ENCODE results near the gene HNRNPAB.

The HNRNPAB gene

GRCh38 chr5:178235588-178235974 is 31.2 kb downstream of the HNRNPAB start:
- Histone ChIP-seq H3K27ac (no peak overlapping the region), H3K4me3 (ENCODE audit: low read depth, low read length) (no peak overlapping the region), H3K79me2 (no peaks in the 10 kb centered on the region), H3K9ac (no peak overlapping the region), H2AFZ (no peak overlapping the region), H3K9me3 (ENCODE audit: control insufficient read depth, low read length) (no peaks in the 10 kb centered on the region), H3K4me2 (ENCODE audit: low read length) (no peak overlapping the region), H3K36me3 (ENCODE audit: control insufficient read depth, insufficient read depth, low read length) (no peaks in the 10 kb centered on the region), H3K27me3 (ENCODE audit: control insufficient read depth, insufficient read depth, low read length) (no peaks in the 10 kb centered on the region), H3K4me1 (peaks cover 7% of the 10 kb centered on the region)
- TF ChIP-seq CTCF (IDR thresholded peaks at IDR 0.05) = no peak

GRCh38 chr5:178236126-178236525 is 31.8 kb downstream of the HNRNPAB start:
- Histone ChIP-seq H3K27me3 (ENCODE audit: control insufficient read depth, insufficient read depth, low read length) (no peaks in the 10 kb centered on the region), H3K36me3 (ENCODE audit: control insufficient read depth, insufficient read depth, low read length) (no peaks in the 10 kb centered on the region), H2AFZ (no peak overlapping the region), H3K4me1 (peaks cover 7% of the 10 kb centered on the region), H3K9ac (no peak overlapping the region), H3K79me2 (no peaks in the 10 kb centered on the region), H3K27ac (no peak overlapping the region), H3K4me3 (ENCODE audit: low read depth, low read length) (no peak overlapping the region), H3K4me2 (ENCODE audit: low read length) (no peak overlapping the region), H3K9me3 (ENCODE audit: control insufficient read depth, low read length) (no peaks in the 10 kb centered on the region)
- TF ChIP-seq CTCF (IDR thresholded peaks at IDR 0.05) = no peak

- no peak overlapping the region for H3K9ac ChIP-seq
These were observed 32.3 kb downstream of the HNRNPAB start for GRCh38 chr5:178236679-178237078.

GRCh38 chr5:178237431-178238312 is 33.3 kb downstream of the HNRNPAB start:
- no peak for TF ChIP-seq CTCF (IDR thresholded peaks at IDR 0.05)
- no peaks in the 10 kb centered on the region for H3K9me3 ChIP-seq (ENCODE audit: control insufficient read depth, low read length)
- no peaks in the 10 kb centered on the region for H3K27me3 ChIP-seq (ENCODE audit: control insufficient read depth, insufficient read depth, low read length)
- no peaks in the 10 kb centered on the region for H3K36me3 ChIP-seq (ENCODE audit: control insufficient read depth, insufficient read depth, low read length)
- no peak overlapping the region for H3K27ac ChIP-seq
- H3K4me1 ChIP-seq = peaks cover 3% of the 10 kb centered on the region
- H3K79me2 ChIP-seq = no peaks in the 10 kb centered on the region
- H3K4me3 ChIP-seq (ENCODE audit: low read depth, low read length) = no peak overlapping the region
- H3K4me2 ChIP-seq (ENCODE audit: low read length) = no peak overlapping the region
- no peak overlapping the region for H3K9ac ChIP-seq
- no peak overlapping the region for H2AFZ ChIP-seq

More at GRCh38 chr5:178236679-178237078, 32.3 kb downstream of the HNRNPAB start:
- H3K9me3 ChIP-seq (ENCODE audit: control insufficient read depth, low read length) = no peaks in the 10 kb centered on the region
- H3K27ac ChIP-seq = no peak overlapping the region
- H2AFZ ChIP-seq = no peak overlapping the region
- H3K79me2 ChIP-seq = no peaks in the 10 kb centered on the region
- H3K4me1 ChIP-seq = peaks cover 4% of the 10 kb centered on the region
- H3K27me3 ChIP-seq (ENCODE audit: control insufficient read depth, insufficient read depth, low read length) = no peaks in the 10 kb centered on the region
- no peaks in the 10 kb centered on the region for H3K36me3 ChIP-seq (ENCODE audit: control insufficient read depth, insufficient read depth, low read length)
- no peak for TF ChIP-seq CTCF (IDR thresholded peaks at IDR 0.05)
- no peak overlapping the region for H3K4me3 ChIP-seq (ENCODE audit: low read depth, low read length)
- H3K4me2 ChIP-seq (ENCODE audit: low read length) = no peak overlapping the region

GRCh38 chr5:178238313-178238635 is 33.9 kb downstream of the HNRNPAB start:
- Histone ChIP-seq H3K36me3 (ENCODE audit: control insufficient read depth, insufficient read depth, low read length) (no peaks in the 10 kb centered on the region), H3K79me2 (no peaks in the 10 kb centered on the region), H3K27ac (no peak overlapping the region), H3K4me1 (no peaks in the 10 kb centered on the region), H3K9me3 (ENCODE audit: control insufficient read depth, low read length) (no peaks in the 10 kb centered on the region), H3K9ac (no peak overlapping the region), H3K27me3 (ENCODE audit: control insufficient read depth, insufficient read depth, low read length) (no peaks in the 10 kb centered on the region), H2AFZ (no peak overlapping the region), H3K4me3 (ENCODE audit: low read depth, low read length) (no peak overlapping the region), H3K4me2 (ENCODE audit: low read length) (no peak overlapping the region)
- no peak for TF ChIP-seq CTCF (IDR thresholded peaks at IDR 0.05)
